ENCODE results near the gene OMP.

The OMP gene

DNA sequence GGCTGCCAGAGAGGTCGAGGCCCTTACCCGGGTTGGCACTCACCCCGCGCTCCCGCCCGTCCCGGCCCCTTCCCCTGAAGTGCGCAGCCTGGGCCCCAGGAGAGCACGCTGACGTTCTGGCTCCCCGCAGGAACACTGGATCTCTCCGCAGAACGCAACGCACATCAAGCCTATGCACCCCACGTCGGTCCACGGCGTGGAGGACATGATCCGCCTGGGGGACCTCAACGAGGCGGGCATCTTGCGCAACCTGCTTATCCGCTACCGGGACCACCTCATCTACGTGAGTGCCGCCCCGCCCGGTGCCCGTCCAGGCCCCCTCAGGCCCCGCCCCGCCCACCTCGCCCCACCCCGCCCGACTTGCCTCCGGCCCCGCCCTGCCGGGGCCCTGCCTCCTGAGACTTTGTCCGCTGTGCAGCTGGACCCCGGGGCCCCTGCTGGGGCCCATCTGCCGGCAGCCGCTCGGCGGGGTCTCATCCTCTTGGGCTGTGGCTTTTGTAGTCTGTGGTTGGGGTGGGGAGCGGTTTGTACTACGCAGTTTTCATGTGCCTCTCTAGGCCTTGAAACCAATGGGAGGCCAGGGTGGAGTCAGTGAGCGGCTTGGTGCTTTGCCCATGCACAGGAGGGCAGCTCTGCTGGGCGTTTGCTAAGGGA is 45.2 kb downstream of the OMP start:
- DNase-seq (ENCODE audit: low read depth in 1 of 2, low spot score in 1 of 2), result no peak
- in situ Hi-C loops (cut with HindIII; ENCODE audit: low pct_unique_long_range_greater_than_20kb, low sequenced_read_pairs), result no loop called here
- no peak for TF ChIP-seq JUND (IDR thresholded peaks at IDR 0.05; ENCODE audit: low read depth)

DNA sequence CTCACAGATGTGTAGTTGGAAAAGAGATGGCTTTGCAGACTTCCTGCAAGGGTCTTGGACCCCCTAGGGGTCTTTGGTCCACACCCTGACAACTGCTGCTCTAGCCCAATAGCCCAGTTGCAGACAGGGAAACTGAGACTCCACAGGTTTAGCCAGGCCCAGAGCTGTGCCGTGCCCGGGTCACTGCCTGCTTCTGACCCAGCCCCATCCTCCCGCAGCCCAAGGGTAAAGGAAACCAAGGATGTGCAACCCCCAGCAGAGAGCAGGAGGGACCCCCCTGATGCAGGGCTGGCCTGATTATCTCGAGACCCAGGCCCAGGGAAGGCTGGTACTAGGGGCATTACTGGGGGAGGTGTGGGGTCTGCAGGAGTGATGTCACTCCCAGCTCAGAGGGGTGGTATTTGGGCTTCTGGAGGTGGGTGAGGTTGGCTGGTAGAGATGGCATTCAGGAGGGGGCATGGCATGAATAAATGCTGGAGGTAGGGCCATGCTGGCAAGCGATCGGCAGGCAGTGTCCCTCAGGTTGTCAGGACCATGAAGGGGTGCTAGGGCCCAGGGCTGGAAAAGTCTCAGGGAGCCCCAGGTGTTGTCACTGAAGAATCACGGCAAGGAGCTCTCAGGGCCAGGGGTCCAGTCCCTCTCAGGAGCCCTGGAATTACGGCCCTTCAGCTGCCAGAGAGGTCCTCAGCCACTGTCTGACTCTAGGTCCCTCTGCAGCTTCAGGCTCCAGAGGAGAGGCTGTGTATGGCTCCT is 46.5 kb downstream of the OMP start:
- DNase-seq (ENCODE audit: low read depth in 1 of 2, low spot score in 1 of 2), result no peak
- TF ChIP-seq JUND (IDR thresholded peaks at IDR 0.05; ENCODE audit: low read depth), result no peak
- in situ Hi-C loops (cut with HindIII; ENCODE audit: low pct_unique_long_range_greater_than_20kb, low sequenced_read_pairs), result no loop called here

GRCh38 chr11:77149716-77150392 is 47.2 kb downstream of the OMP start:
- DNase-seq (ENCODE audit: low read depth in 1 of 2, low spot score in 1 of 2), result no peak
- in situ Hi-C loops (cut with HindIII; ENCODE audit: low pct_unique_long_range_greater_than_20kb, low sequenced_read_pairs), result no loop called here
- TF ChIP-seq JUND (IDR thresholded peaks at IDR 0.05; ENCODE audit: low read depth), result no peak

- no peak for DNase-seq (ENCODE audit: low read depth in 1 of 2, low spot score in 1 of 2)
- no peak for TF ChIP-seq JUND (IDR thresholded peaks at IDR 0.05; ENCODE audit: low read depth)
- in situ Hi-C loops (cut with HindIII; ENCODE audit: low pct_unique_long_range_greater_than_20kb, low sequenced_read_pairs), result no loop called here
These were observed 48.2 kb downstream of the OMP start for GRCh38 chr11:77150836-77151235.

GRCh38 chr11:77151804-77152509 is 49.3 kb downstream of the OMP start:
- in situ Hi-C loops (cut with HindIII; ENCODE audit: low pct_unique_long_range_greater_than_20kb, low sequenced_read_pairs), result no loop called here

DNA sequence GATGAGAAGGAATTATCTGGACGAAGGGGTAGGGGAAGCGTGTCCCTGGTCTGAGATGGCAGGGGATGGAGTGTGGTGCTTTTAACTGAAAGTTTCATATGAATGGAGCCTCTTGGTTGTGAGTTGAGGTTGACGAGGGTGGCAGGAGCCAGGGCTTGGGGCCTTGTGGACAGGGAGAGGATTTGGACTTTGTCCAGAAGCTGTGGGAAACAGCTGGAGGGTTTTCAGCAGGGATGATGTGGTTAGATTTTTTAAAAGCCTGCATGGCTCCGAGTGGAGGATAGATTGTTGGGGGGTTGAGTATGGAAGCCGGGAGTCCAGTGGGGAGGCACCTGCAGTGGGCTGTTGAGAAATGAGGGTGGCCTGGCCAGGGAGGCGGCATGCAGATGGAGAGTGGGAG is 50.2 kb downstream of the OMP start:
- DNase-seq (ENCODE audit: low read depth in 1 of 2, low spot score in 1 of 2), result no peak
- in situ Hi-C loops (cut with HindIII; ENCODE audit: low pct_unique_long_range_greater_than_20kb, low sequenced_read_pairs), result no loop called here
- TF ChIP-seq JUND (IDR thresholded peaks at IDR 0.05; ENCODE audit: low read depth), result no peak

More at GRCh38 chr11:77151804-77152509, 49.3 kb downstream of the OMP start:
- no peak for TF ChIP-seq JUND (IDR thresholded peaks at IDR 0.05; ENCODE audit: low read depth)
- no peak for DNase-seq (ENCODE audit: low read depth in 1 of 2, low spot score in 1 of 2)

Measured in T47D (cell line).